ENCODE data around the gene RPS3.

- TF ChIP-seq POLR2A (IDR thresholded peaks at IDR 0.05), result no peak
- TF ChIP-seq CTCF (IDR thresholded peaks at IDR 0.05 in 4 of 5, conservative IDR thresholded peaks at IDR 0.05 in 1 of 5), result no peak
Measured at GRCh38 chr11:75439026-75439425, 39.7 kb downstream of the RPS3 start.
